K562 (cell line): Measurements from ENCODE around the gene TNFAIP8L1. TPM values are rescaled to one million over a fixed set of nuclear protein-coding genes. Genes with fewer than 3 reads are reported as not detected.
A peak's percentile ranks its signal among the peaks of the same experiment; 100 is the strongest.

Experiments
- ATAC-seq: fragments of 200-7000 bp; cut with Tn5 transposase; 3 replicates; pipeline ENCODE4 v1.9.1; 2020; ENCODE audit warnings: moderate library complexity
- BruUV-seq: library from RNA; stranded (reverse); fragments of 400-500 nt; replicated peaks from 2 replicates; lab custom pipeline; 2021; lab: Mats Ljungman, UMichigan
- CTCF ChIA-PET: fragments of 300-600 bp; formaldehyde crosslinking; extraction: SDS; loops from one replicate; lab custom pipeline; 2021; ENCODE audit warnings: low intra/inter-chr PET ratio; lab: Yijun Ruan, JAX
- POLR2A ChIA-PET: fragments of 300-600, 350-650 bp; sonication (Branson Sonifier 250); formaldehyde crosslinking; extraction: SDS; loops from one replicate; lab custom pipeline; 2021; ENCODE audit warnings: antibody characterized with exemption, inconsistent platforms; lab: Yijun Ruan, JAX
- DNase-seq, 4 experiments: peaks; one replicate each; pipeline versions ENCODE4 v3.0.0 to v3.0.0-alpha.2; 2011 to 2018; ENCODE audit warnings: low spot score in 3 of 4, mixed read lengths in 3 of 4; ENCODE audit errors: extremely low read depth in 1 of 4
- FAIRE-seq: peaks from 2 replicates; lab custom pipeline; 2011; peaks lifted over from hg19 to GRCh38; lab: Jason Lieb, UNC
- H2AFZ ChIP-seq: 2 replicates; pipeline ENCODE4 v1.6.0; 2011; ENCODE audit warnings: low read depth, low read length, control low read depth, inconsistent platforms
- H3K27ac ChIP-seq: fragments of 200-600 bp; 3 replicates; pipeline ENCODE4 v1.8.0; 2011; ENCODE audit warnings: low read depth, mild to moderate bottlenecking, control low read depth, inconsistent platforms, low read length, moderate library complexity, mixed read lengths; ENCODE audit errors: extremely low read depth
- H3K27me3 ChIP-seq, 2 experiments: fragments of 300-600 bp in 1 of 2; 2 replicates in 1 of 2; 3 replicates in 1 of 2; pipeline versions ENCODE4 v1.6.0 to v1.8.0; 2011; ENCODE audit warnings: inconsistent platforms in 2 of 2, low read length in 2 of 2, mild to moderate bottlenecking in 1 of 2, mixed read lengths in 1 of 2, moderate library complexity in 1 of 2; ENCODE audit not compliant: control insufficient read depth in 2 of 2, insufficient read depth in 2 of 2
- H3K36me3 ChIP-seq: fragments of 300-600 bp; 3 replicates; pipeline ENCODE4 v1.8.0; 2011; ENCODE audit warnings: mild to moderate bottlenecking, low read length, inconsistent platforms; ENCODE audit not compliant: control insufficient read depth, insufficient read depth
- H3K4me1 ChIP-seq, 2 experiments: fragments of 200-600 bp in 1 of 2; replicated peaks in 1 of 2; 2 replicates in 1 of 2; 3 replicates in 1 of 2; pipeline versions ENCODE4 v1.5.1 to v1.8.0; 2011; ENCODE audit warnings: inconsistent platforms in 2 of 2, low read length in 2 of 2, mild to moderate bottlenecking in 1 of 2, mixed read lengths in 1 of 2, moderate library complexity in 1 of 2; ENCODE audit not compliant: control insufficient read depth in 2 of 2, insufficient read depth in 2 of 2
- H3K4me2 ChIP-seq: 2 replicates; pipeline ENCODE4 v1.6.1; 2011; ENCODE audit warnings: low read length, control low read depth, inconsistent platforms, mixed read lengths; ENCODE audit not compliant: insufficient read depth
- H3K4me3 ChIP-seq: fragments of 200-600 bp; sonication (generic), shearing (Covaris generic); 2 replicates; pipeline ENCODE4 v1.5.1; 2016; ENCODE audit warnings: control low read depth, inconsistent platforms
- H3K79me2 ChIP-seq: fragments of 200-600 bp; 3 replicates; pipeline ENCODE4 v1.8.0; 2011; ENCODE audit warnings: low read length, inconsistent platforms; ENCODE audit not compliant: control insufficient read depth, insufficient read depth
- H3K9ac ChIP-seq, 2 experiments: 2 replicates each; pipeline versions ENCODE4 v1.6.0 to v1.6.1; 2011; ENCODE audit warnings: low read depth in 2 of 2, low read length in 2 of 2, control low read depth in 1 of 2, inconsistent platforms in 1 of 2, mild to moderate bottlenecking in 1 of 2, mixed read lengths in 1 of 2; ENCODE audit not compliant: insufficient read depth in 1 of 2
- H3K9me1 ChIP-seq: one replicate; pipeline ENCODE4 v1.6.0; 2011; ENCODE audit warnings: inconsistent platforms, mild to moderate bottlenecking, low read length, moderate library complexity; ENCODE audit not compliant: control insufficient read depth, insufficient read depth
- H3K9me3 ChIP-seq: replicated peaks from 2 replicates; pipeline ENCODE4 v1.5.1; 2011; ENCODE audit warnings: low read depth, low read length, inconsistent platforms; ENCODE audit not compliant: control insufficient read depth, insufficient read depth
- H4K20me1 ChIP-seq: replicated peaks from 2 replicates; pipeline ENCODE4 v1.6.1; 2011; ENCODE audit warnings: low read length, inconsistent platforms, mixed read lengths; ENCODE audit not compliant: control insufficient read depth, insufficient read depth
- ADNP ChIP-seq: fragments of 200-800 bp; sonication (Bioruptor generic); IDR thresholded peaks from 2 replicates; pipeline ENCODE4 v1.6.1; 2016; ENCODE audit warnings: missing genetic modification characterization, missing compliant biosample characterization
- CREBBP ChIP-seq: IDR thresholded peaks from one replicate; pipeline ENCODE4 v1.6.1; 2012; ENCODE audit warnings: low read depth, mild to moderate bottlenecking, control low read depth, inconsistent platforms, low read length
- EGR1 ChIP-seq: fragments of 450-650 bp; conservative IDR thresholded peaks from 2 replicates; pipeline ENCODE4 v1.6.1; 2017; ENCODE audit warnings: mild to moderate bottlenecking
- ILF3 ChIP-seq: fragments of 450-650 bp; IDR thresholded peaks from 2 replicates; pipeline ENCODE4 v1.6.1; 2018; ENCODE audit warnings: antibody characterized with exemption, mild to moderate bottlenecking, moderate library complexity, borderline replicate concordance
- MYNN ChIP-seq, 2 experiments: sonication (generic); formaldehyde crosslinking in 1 of 2; IDR thresholded peaks; 2 replicates each; pipeline versions ENCODE4 v1.5.0 to v1.6.1; 2016 to 2020; ENCODE audit warnings: antibody characterized with exemption in 1 of 2, missing genetic modification reagents in 1 of 2
- NFIX ChIP-seq: fragments of 250-450 bp; sonication (Bioruptor Pico); IDR thresholded peaks from 2 replicates; pipeline ENCODE4 v1.4.0; 2020; ENCODE audit warnings: low read depth, mild to moderate bottlenecking, moderate library complexity
- PURB ChIP-seq: sonication (generic); formaldehyde crosslinking; IDR thresholded peaks from 2 replicates; pipeline ENCODE4 v1.9.0; 2021; ENCODE audit warnings: low read depth, mild to moderate bottlenecking, missing genetic modification reagents
- RBFOX2 ChIP-seq: fragments of 200-400 bp; formaldehyde crosslinking; IDR thresholded peaks from 2 replicates; pipeline ENCODE4 v1.6.1; 2017; ENCODE audit warnings: low read depth, mild to moderate bottlenecking, low read length, moderate library complexity
- REST ChIP-seq, 2 experiments: fragments of 450-650 bp; formaldehyde crosslinking in 1 of 2; IDR thresholded peaks; 2 replicates each; pipeline versions ENCODE4 v1.4.0 to v1.6.1; 2014 to 2020; ENCODE audit warnings: mild to moderate bottlenecking in 2 of 2, borderline replicate concordance in 1 of 2, low read depth in 1 of 2
- SUPT5H ChIP-seq: fragments of 450-650 bp; IDR thresholded peaks from 2 replicates; pipeline ENCODE4 v1.6.1; 2016
- TBP ChIP-seq: optimal IDR thresholded peaks from 2 replicates; pipeline ENCODE3; 2011; ENCODE audit warnings: low read depth, low read length, improper control_type of control experiment
- ZFP91 ChIP-seq: sonication (generic); formaldehyde crosslinking; IDR thresholded peaks from 2 replicates; pipeline ENCODE4 v1.8.0; 2022; ENCODE audit warnings: mild to moderate bottlenecking, missing genetic modification reagents
- ZNF239 ChIP-seq: fragments of 250-450 bp; sonication (Bioruptor Pico); IDR thresholded peaks from 2 replicates; pipeline ENCODE4 v1.4.0; 2020; ENCODE audit warnings: mild to moderate bottlenecking
- ZNF76 ChIP-seq: fragments of 250-450 bp; sonication (Bioruptor Pico); IDR thresholded peaks from 2 replicates; pipeline ENCODE4 v1.4.0; 2020; ENCODE audit warnings: mild to moderate bottlenecking, moderate library complexity, borderline replicate concordance
- WGBS: fragments of 100-300 bp; shearing (Covaris generic); methylation state at CpG from one replicate; pipeline ENCODE4 v1.1.6; 2016; ENCODE audit warnings: low coverage, mixed read lengths; ENCODE audit not compliant: insufficient coverage; ENCODE audit errors: missing lambda C conversion rate; 5-methylcytosine and 5-hydroxymethylcytosine counted together
- in situ Hi-C: fragments of 300-500 bp; cut with MboI; formaldehyde crosslinking; loops from 4 replicates; pipeline ENCODE4 v1.15.0; 2018; ENCODE audit warnings: inconsistent platforms, mixed read lengths
- intact Hi-C: fragments of 100-400 bp; cut with micrococcal nuclease; formaldehyde crosslinking; loops from 2 replicates; pipeline ENCODE4 v1.14.2; 2022
- polyA plus RNA-seq, 8 experiments: library from polyadenylated mRNA; depleted of rRNA in 4 of 8; stranded (reverse) in 5 of 8; unstranded in 3 of 8; fragments of >200 nt; fragmentation: Nextera tagmentation in 2 of 8; fragmentation: Illumina TruSeq in 1 of 8; extraction: Ambion mirVana in 2 of 8; extraction: Trizol in 1 of 8; gene quantifications; 2 replicates each; pipeline versions ENCODE4 v1.2.1 to v1.2.3, GENCODE V29; 2011 to 2014; ENCODE audit warnings: inconsistent platforms in 1 of 8, missing spikeins in 1 of 8
- total RNA-seq, 7 experiments: library from RNA; depleted of rRNA in 6 of 7; stranded (reverse); fragments of >200 nt in 6 of 7; fragmentation: Illumina TruSeq in 2 of 7; extraction: Trizol in 2 of 7; gene quantifications; 2 replicates each; pipeline versions ENCODE4 v1.2.1 to v1.2.3, GENCODE V29; 2011 to 2021; ENCODE audit warnings: low replicate concordance in 1 of 7

Gene TNFAIP8L1
- total and polyA plus RNA-seq, 9 of the 15 experiments (the other 6 are each of a cell fraction or from before 2014, with no cell fraction given) = 0.69 to 9.3 (median 4.9) TPM

- ChIA-PET CTCF (no interaction called here), POLR2A (interaction anchor here (0.7 to 2.1 kb wide), 6 partner anchors 10 to 24 kb away, joined by 3 to 5 read pairs (median 4); partner anchors contain the start of gene MYDGF)
- Histone ChIP-seq H3K36me3 (peaks cover 72% of the 10 kb centered on the region), H2AFZ (no peak overlapping the region), H3K4me2 (no peak overlapping the region), H3K9me1 (peaks cover 5% of the 10 kb centered on the region), H3K4me3 (no peak overlapping the region), H4K20me1 (peaks cover under 1% of the 10 kb centered on the region; the same call in 1 of the 2 replicates), H3K27ac (no peak overlapping the region), H3K79me2 (no peaks in the 10 kb centered on the region), H3K27me3 (no peaks in the 10 kb centered on the region), H3K9ac (peak overlapping the region in 1 of 2 experiments; percentile 35; a peak in 2 of 4 replicates), H3K4me1 (peaks cover 11 to 19% of the 10 kb centered on the region in 2 experiments; a peak in 3 of 5 replicates), H3K9me3 (no peaks in the 10 kb centered on the region)
- in situ Hi-C loops = no loop called here
- BruUV-seq = no TSS peak
- FAIRE-seq (no peak), ATAC-seq (no peak), DNase-seq (no peak)
- intact Hi-C loops = no loop called here
- 81% methylated on average over 7 of the region's 8 CpGs for WGBS
- TF ChIP-seq REST (IDR thresholded peaks at IDR 0.05; ENCODE audit: borderline replicate concordance) = no peak
- no peak for TF ChIP-seq REST (CRISPR knock-in tag; IDR thresholded peaks at IDR 0.05; ENCODE audit: low read depth)
- no peak; the same call in 1 of the 2 replicates for TF ChIP-seq ILF3
- TF ChIP-seq TBP = no peak
- TF ChIP-seq MYNN (IDR thresholded peaks at IDR 0.05) = 0 out of 2 replicates have a peak, but pooled peaks have one; percentile 25
- TF ChIP-seq MYNN (CRISPR knock-in tag; IDR thresholded peaks at IDR 0.05) = no peak
- TF ChIP-seq RBFOX2 = peak; percentile 45; the same call in 1 of the 2 replicates
- no peak for TF ChIP-seq PURB
- TF ChIP-seq EGR1 = no peak
- no peak for TF ChIP-seq ZNF76 (CRISPR knock-in tag)
- 0 out of 2 replicates have a peak, but pooled peaks have one; percentile 68 for TF ChIP-seq SUPT5H
- no peak for TF ChIP-seq ZNF239 (CRISPR knock-in tag)
- no peak for TF ChIP-seq ZFP91
- no peak for TF ChIP-seq CREBBP
- no peak for TF ChIP-seq NFIX (CRISPR knock-in tag)
- no peak for TF ChIP-seq ADNP
Measured at GRCh38 chr19:4656102-4656501, 16.8 kb downstream of the TNFAIP8L1 start.
